NB4 (cell line): ENCODE results near the gene ZNF776.

Experiments used
- CTCF ChIP-seq: IDR thresholded peaks from one replicate; pipeline ENCODE4 v1.5.1; 2012; ENCODE audit warnings: low read depth, low read length
- MYC ChIP-seq: IDR thresholded peaks from 2 replicates; pipeline ENCODE4 v1.6.1; 2011; ENCODE audit warnings: low read depth, low read length

- TF ChIP-seq CTCF (no peak), MYC (no peak)
Observed at GRCh38 chr19:57757941-57758340, 11.3 kb downstream of the ZNF776 start.
